HG02763 (cell line): ENCODE results near the gene RENBP.
A peak's percentile ranks its signal among the peaks of the same experiment; 100 is the strongest.

Source experiments
- ATAC-seq: cut with Tn5 transposase; IDR thresholded peaks from one replicate; pipeline ENCODE4 v1.9.1; 2021; ENCODE audit warnings: mild to moderate bottlenecking, moderate library complexity; ENCODE audit not compliant: unreplicated experiment

The RENBP gene

GRCh38 chrX:153937056-153937455 is 7.4 kb downstream of the RENBP start:
- no peak for ATAC-seq

- no peak for ATAC-seq
Measured at GRCh38 chrX:153935326-153935851, 9.1 kb downstream of the RENBP start.

GRCh38 chrX:153934762-153935325 is 9.6 kb downstream of the RENBP start, which contains the start of gene NAA10:
NAA10 (minus strand) TSS chrX:153935037; CDS start chrX:153934904, 133 bp downstream.
- ATAC-seq = peak; percentile 92

- ATAC-seq = peak; percentile 5
Measured at GRCh38 chrX:153934148-153934761, 10.2 kb downstream of the RENBP start.

GRCh38 chrX:153933748-153934147 is 10.7 kb downstream of the RENBP start:
- no peak for ATAC-seq

- no peak for ATAC-seq
Measured at GRCh38 chrX:153932220-153932915, 12.1 kb downstream of the RENBP start.

- no peak for ATAC-seq
Measured at GRCh38 chrX:153931748-153932147, 12.7 kb downstream of the RENBP start.

GRCh38 chrX:153931151-153931550 is 13.3 kb downstream of the RENBP start:
- ATAC-seq = no peak

GRCh38 chrX:153930011-153930910 is 14.2 kb downstream of the RENBP start:
- no peak for ATAC-seq

- ATAC-seq = no peak
Measured at GRCh38 chrX:153929576-153929975, 14.9 kb downstream of the RENBP start.

- no peak for ATAC-seq
Measured at GRCh38 chrX:153928846-153929245, 15.6 kb downstream of the RENBP start.

- peak; percentile 80 for ATAC-seq
Measured at GRCh38 chrX:153927922-153928760, 16.3 kb downstream of the RENBP start.

- ATAC-seq = no peak
Measured at GRCh38 chrX:153927672-153927921, 16.8 kb downstream of the RENBP start.

- ATAC-seq = peak; percentile 34
Measured at GRCh38 chrX:153926858-153927671, 17.4 kb downstream of the RENBP start.

- no peak for ATAC-seq
Measured at GRCh38 chrX:153926552-153926857, 17.9 kb downstream of the RENBP start.

GRCh38 chrX:153925739-153926551 is 18.5 kb downstream of the RENBP start, which contains the start of gene ARHGAP4:
ARHGAP4 (minus strand) TSS chrX:153926264; CDS start chrX:153926202, 62 bp downstream.
- no peak for ATAC-seq

GRCh38 chrX:153925387-153925738 is 19.1 kb downstream of the RENBP start:
- no peak for ATAC-seq

- no peak for ATAC-seq
Measured at GRCh38 chrX:153924149-153924861, 20.1 kb downstream of the RENBP start.
